IPS-18a (cell line): ENCODE measurements around the gene MAP3K12.

Experiments used
- H3K27ac ChIP-seq: one replicate; pipeline ENCODE4 v1.5.1; 2013; ENCODE audit warnings: low read length
- H3K27me3 ChIP-seq: one replicate; pipeline ENCODE4 v1.6.1; 2013; ENCODE audit warnings: mild to moderate bottlenecking, low read length; ENCODE audit not compliant: control insufficient read depth, insufficient read depth
- H3K36me3 ChIP-seq: one replicate; pipeline ENCODE4 v1.6.1; 2013; ENCODE audit warnings: low read depth, low read length; ENCODE audit not compliant: control insufficient read depth
- H3K4me1 ChIP-seq: one replicate; pipeline ENCODE4 v1.6.1; 2013; ENCODE audit warnings: low read depth, low read length; ENCODE audit not compliant: control insufficient read depth
- H3K4me3 ChIP-seq: one replicate; pipeline ENCODE4 v1.5.1; 2013; ENCODE audit warnings: low read length
- H3K9ac ChIP-seq: one replicate; pipeline ENCODE4 v1.6.1; 2013; ENCODE audit warnings: mild to moderate bottlenecking, low read length, moderate library complexity
- H3K9me3 ChIP-seq: one replicate; pipeline ENCODE4 v1.6.1; 2013; ENCODE audit warnings: low read depth, low read length; ENCODE audit not compliant: control insufficient read depth

The MAP3K12 gene

GRCh38 chr12:53497461-53497860, 1.8 kb downstream of the MAP3K12 start:
- Histone ChIP-seq H3K27ac (no peak overlapping the region), H3K4me1 (peaks cover 50% of the 10 kb centered on the region), H3K9ac (no peak overlapping the region), H3K36me3 (no peaks in the 10 kb centered on the region), H3K27me3 (no peaks in the 10 kb centered on the region), H3K4me3 (no peak overlapping the region), H3K9me3 (no peaks in the 10 kb centered on the region)

GRCh38 chr12:53496752-53497032, 2.6 kb downstream of the MAP3K12 start:
- Histone ChIP-seq H3K4me1 (peaks cover 50% of the 10 kb centered on the region), H3K36me3 (no peaks in the 10 kb centered on the region), H3K4me3 (no peak overlapping the region)

DNA sequence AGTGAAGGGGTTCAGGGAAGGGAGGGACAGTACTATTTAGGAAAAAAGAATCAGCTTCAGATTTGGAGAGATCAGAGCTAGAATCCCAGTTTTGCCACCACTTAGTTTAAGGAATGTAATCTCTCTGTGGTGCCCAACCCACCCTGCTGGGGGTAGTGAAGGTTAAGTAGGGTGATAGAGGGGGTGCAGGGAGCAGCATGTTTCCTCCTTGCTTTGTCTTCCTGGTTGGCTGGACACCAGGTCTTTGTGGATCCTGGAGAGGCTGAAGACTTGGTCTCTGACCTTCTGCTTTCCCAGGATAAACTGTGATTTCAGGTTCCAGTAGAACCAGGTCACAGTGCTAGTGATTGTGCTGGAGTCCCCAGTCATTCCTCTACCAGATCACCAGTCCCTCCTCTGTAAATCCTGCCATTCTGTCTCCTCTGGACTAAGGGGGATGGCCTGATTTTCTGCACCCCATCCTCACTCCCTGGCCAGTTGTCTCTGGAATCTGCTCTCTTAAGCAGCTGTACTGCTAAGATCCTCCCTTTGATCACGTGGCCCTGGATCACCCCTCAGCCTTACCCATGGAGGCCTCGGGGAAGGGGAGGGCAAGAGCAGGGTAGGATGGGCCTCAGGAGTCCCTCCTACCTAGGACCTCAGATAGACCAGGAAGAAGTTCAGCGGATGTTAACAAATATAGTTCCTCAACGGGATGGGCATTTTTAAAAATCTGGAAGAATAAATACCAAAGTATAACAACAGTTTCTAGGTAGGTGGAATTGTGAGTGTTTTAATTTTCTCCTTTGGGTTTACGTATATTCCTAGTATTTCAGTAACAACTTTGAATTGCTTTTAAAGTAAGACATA, 3.1 kb downstream of the MAP3K12 start:
- Histone ChIP-seq H3K36me3 (no peaks in the 10 kb centered on the region), H3K27ac (no peak overlapping the region), H3K9me3 (no peaks in the 10 kb centered on the region), H3K4me1 (peaks cover 48% of the 10 kb centered on the region), H3K27me3 (no peaks in the 10 kb centered on the region), H3K4me3 (peak overlapping the region; percentile 30), H3K9ac (no peak overlapping the region)

More at GRCh38 chr12:53496752-53497032, 2.6 kb downstream of the MAP3K12 start:
- Histone ChIP-seq H3K9ac (no peak overlapping the region), H3K27me3 (no peaks in the 10 kb centered on the region), H3K27ac (no peak overlapping the region), H3K9me3 (no peaks in the 10 kb centered on the region)

- no peaks in the 10 kb centered on the region for H3K27me3 ChIP-seq
- peaks cover 41% of the 10 kb centered on the region for H3K4me1 ChIP-seq
- H3K4me3 ChIP-seq: peak overlapping the region; percentile 55
- H3K27ac ChIP-seq: no peak overlapping the region
- no peaks in the 10 kb centered on the region for H3K9me3 ChIP-seq
- no peaks in the 10 kb centered on the region for H3K36me3 ChIP-seq
- H3K9ac ChIP-seq: peak overlapping the region; percentile 20
These were observed 5.5 kb downstream of the MAP3K12 start for GRCh38 chr12:53493610-53494391.

- Histone ChIP-seq H3K4me3 (peak overlapping the region; percentile 55), H3K9me3 (no peaks in the 10 kb centered on the region), H3K27me3 (no peaks in the 10 kb centered on the region), H3K9ac (peak overlapping the region; percentile 59), H3K27ac (peak overlapping the region; percentile 11), H3K4me1 (peaks cover 36% of the 10 kb centered on the region), H3K36me3 (no peaks in the 10 kb centered on the region)
These were observed 6.2 kb downstream of the MAP3K12 start for GRCh38 chr12:53492830-53493609.

DNA sequence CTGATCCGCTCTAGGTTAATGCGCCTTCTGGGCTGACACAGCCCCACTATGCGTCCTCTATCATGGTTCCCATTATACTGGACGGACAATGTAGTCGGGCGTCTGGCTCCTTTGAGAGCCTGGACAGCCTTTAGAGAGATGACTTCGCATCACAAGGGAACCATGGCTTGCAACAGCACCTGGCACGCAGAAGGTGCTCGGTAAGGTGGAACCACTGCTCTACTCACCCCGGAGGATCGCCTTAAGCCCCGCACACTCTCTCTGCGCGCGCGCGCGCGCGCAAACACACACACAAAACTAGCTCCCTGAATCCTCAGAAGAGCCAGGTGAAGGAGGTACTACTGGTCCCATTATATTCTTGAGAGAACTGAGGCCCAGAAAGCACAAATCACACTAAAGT, 7.1 kb downstream of the MAP3K12 start:
- no peaks in the 10 kb centered on the region for H3K27me3 ChIP-seq
- peak overlapping the region; percentile 59 for H3K9ac ChIP-seq
- H3K36me3 ChIP-seq: no peaks in the 10 kb centered on the region
- H3K4me1 ChIP-seq: peaks cover 27% of the 10 kb centered on the region
- peak overlapping the region; percentile 55 for H3K4me3 ChIP-seq
- H3K27ac ChIP-seq: peak overlapping the region; percentile 11
- H3K9me3 ChIP-seq: no peaks in the 10 kb centered on the region

- H3K9me3 ChIP-seq: no peaks in the 10 kb centered on the region
- H3K4me1 ChIP-seq: peaks cover 13% of the 10 kb centered on the region
- peaks cover 16% of the 10 kb centered on the region for H3K36me3 ChIP-seq
- H3K4me3 ChIP-seq: no peak overlapping the region
- H3K27me3 ChIP-seq: no peaks in the 10 kb centered on the region
- H3K9ac ChIP-seq: no peak overlapping the region
- no peak overlapping the region for H3K27ac ChIP-seq
These were observed 9.9 kb downstream of the MAP3K12 start for GRCh38 chr12:53489242-53489864.

- Histone ChIP-seq H3K27ac (no peak overlapping the region), H3K9me3 (no peaks in the 10 kb centered on the region), H3K36me3 (peaks cover 28% of the 10 kb centered on the region), H3K9ac (no peak overlapping the region), H3K4me1 (no peaks in the 10 kb centered on the region), H3K4me3 (no peak overlapping the region), H3K27me3 (no peaks in the 10 kb centered on the region)
These were observed 12.3 kb downstream of the MAP3K12 start for GRCh38 chr12:53486736-53487487.

DNA sequence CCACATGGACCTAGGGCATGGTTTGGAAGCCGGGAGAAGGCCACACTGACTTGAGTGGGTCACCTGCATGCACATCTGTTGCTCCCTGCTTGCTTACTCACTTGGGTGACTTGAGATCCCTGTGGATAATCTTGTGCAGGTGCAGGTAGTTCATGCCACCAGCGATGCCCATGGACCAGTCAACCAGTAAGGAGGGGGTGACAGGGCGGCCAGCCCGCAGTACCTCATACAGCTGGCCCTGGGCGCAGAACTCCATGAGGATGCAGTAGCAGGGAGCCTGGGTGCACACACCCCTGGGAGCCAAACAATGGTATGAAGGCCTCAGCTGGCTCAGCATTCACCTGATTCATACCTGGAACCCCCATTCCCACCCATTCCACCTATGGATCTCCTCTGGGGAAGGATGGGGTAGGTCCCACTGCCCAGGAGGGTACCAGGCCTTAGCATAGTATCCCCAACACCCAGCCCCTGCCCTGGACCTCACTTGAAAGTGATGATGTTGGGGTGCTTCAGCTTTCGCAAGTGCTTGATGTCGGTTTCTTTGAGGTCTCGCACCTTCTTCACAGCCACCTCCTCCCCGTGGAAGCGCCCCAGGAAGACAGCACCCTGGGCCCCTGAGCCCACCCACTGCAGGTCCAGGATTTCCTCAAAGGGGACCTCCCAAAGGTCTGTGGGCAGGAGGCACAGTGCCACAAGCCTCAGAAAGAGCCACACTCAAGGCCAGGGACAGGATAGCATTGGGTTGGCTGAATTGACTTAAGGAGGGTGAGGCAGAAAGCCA, 13.1 kb downstream of the MAP3K12 start:
- Histone ChIP-seq H3K27me3 (no peaks in the 10 kb centered on the region), H3K4me1 (no peaks in the 10 kb centered on the region), H3K9ac (no peak overlapping the region), H3K27ac (no peak overlapping the region), H3K9me3 (no peaks in the 10 kb centered on the region), H3K4me3 (no peak overlapping the region), H3K36me3 (peaks cover 33% of the 10 kb centered on the region)
